ENCODE measurements around the gene CLDN5.

CLDN5 gene

GRCh38 chr22:19520566-19521305 lies 3.5 kb downstream of the CLDN5 start:
- DNase-seq: no peak

DNA sequence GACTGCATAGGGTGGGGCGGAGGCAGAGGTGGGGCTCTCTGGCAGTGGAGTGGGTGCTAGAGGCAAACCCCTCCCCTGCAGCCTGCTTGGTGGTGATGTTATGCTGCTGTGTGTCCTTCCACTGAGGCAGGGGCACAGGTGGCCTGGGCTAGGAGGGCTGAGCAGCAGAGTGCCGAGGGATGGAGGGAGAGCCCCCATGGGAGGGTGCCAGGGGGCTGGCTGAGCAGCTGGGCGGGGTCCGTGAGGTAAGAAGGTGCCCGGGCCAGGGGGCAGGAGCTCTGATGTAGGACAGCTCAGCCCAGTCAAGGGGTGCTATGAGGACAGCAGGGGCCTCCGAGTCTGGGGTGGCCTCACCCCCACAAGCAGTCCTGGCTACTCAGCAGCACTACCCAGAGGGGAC lies 4.2 kb downstream of the CLDN5 start:
- DNase-seq: no peak

DNA sequence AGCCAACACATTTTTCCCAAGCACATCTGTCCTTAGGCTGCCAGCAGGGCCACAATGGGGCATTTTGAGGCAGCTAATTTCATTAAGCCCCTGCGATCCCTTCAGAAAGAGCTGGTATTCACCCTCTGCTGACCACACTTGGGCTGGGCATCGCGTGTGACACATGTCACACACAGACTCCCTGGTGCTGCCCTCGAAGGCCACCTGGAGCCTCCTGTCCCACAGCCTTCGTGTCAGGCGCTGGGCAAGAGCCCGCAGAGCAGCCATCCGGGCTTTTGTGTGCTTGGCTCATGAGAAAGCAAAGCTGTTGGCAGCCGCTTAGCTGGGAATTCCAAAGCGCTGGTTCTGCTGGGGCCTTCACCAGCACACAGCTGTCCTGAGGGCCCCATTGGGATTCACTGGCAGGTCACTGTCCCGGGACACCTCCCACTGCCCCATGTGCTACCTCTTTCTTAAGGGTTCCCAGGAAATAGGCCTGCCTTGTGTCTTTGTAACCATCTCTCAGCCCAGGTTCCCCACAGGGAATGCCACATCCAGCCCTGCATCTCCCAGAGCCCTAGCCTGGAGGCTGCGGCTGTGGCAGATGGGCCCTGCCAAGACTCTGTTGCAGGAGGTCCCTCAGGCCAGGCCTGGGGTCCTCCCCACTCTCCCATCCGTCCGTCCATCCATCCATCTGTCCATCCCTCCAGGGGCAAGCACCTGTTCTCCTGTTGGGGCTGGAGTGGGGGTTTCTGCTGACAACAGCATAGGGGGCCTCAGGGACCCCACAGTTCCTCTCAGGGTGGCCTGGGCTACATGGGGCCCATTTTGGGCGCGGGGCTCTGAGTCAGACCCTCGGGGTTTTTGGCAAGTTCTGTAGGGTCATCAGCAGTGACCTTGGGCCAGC lies 4.9 kb downstream of the CLDN5 start:
- DNase-seq: no peak

- DNase-seq: no peak
These were observed 5.6 kb downstream of the CLDN5 start for GRCh38 chr22:19518635-19519034.

DNA sequence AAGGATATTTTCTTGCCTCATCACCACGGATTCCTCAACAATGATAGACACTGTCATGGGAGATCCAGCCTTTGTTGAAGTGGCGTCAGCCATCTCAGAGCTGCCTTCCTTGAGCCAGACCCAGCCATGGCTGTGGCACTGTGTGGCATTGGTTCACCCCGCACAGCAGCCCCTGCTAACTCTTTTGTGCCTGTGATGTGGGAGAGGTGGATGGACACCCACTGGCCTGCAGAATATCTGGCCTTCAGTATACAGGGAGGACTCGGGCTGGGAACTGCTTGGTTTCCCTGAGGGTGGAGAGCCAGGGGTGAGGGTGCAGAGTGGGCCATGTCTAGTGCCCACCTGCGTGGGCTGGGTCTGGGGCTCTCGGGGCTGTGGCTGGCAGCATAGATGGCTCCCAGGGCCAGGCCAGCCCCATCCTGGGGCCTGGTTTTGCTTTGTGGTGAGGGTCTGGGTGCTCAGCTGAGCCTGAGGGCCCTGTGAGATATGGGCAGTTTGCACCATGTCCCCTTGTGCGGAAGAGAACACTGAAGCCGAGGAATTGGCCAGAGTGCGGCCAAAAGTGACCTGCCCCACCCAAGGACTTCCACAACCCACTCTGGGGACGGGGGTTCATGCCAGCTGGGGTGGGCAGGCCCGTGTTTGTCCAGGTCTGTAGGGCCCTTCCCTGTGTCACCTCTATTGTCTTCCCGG lies 6.1 kb downstream of the CLDN5 start:
- DNase-seq: no peak

DNA sequence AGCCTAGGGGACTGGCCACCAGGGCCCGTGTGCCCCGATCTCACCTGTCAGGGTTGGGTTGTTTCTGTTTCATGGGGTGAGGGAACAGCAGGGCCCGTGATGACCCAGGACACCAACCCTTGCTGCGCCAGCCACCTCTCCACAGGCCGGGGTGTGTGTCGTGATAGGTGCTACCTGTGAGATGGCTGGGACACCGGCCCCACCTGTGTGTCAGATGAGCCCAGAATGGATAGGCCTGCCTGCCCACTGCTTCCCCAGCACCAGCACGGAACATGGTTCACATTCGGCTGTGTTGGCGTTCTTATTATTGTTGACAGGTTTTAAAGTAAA lies 7.1 kb downstream of the CLDN5 start:
- no peak for DNase-seq

GRCh38 chr22:19516378-19517170 lies 7.6 kb downstream of the CLDN5 start:
- no peak for DNase-seq

DNA sequence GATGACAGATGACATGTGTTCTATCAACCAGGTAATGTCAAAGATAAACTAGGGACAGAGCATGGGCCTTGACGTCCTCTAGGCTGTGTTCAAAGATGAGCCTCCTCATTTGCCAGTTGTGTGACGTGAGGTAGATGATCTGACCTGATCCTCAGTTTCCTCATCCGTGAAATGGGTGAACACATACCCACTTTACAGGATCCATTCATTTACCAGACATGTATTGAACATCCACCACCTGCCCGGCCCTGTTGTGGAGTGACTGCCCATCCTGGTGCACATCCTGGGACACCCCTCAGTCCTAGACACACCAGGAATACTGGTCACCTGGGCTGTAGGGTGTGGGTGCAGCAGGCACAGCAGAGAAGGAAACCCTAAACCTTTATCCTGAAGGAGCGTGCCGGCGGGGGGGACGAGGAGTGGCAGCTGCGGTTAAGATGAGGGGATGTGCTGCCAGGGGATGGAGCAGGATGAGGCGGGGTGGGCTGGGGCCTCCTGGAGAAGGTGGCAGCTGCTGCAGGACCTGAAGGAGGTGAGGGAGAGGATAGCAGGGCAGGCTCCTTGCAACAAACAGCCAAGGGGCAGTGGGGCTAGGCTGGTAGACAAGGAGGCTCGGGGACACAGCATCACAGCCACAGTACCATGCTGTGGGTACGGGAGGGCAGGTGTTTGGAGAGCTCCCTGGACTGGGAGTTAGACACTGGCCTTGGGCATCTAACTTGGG lies 8.4 kb downstream of the CLDN5 start:
- DNase-seq: no peak

DNA sequence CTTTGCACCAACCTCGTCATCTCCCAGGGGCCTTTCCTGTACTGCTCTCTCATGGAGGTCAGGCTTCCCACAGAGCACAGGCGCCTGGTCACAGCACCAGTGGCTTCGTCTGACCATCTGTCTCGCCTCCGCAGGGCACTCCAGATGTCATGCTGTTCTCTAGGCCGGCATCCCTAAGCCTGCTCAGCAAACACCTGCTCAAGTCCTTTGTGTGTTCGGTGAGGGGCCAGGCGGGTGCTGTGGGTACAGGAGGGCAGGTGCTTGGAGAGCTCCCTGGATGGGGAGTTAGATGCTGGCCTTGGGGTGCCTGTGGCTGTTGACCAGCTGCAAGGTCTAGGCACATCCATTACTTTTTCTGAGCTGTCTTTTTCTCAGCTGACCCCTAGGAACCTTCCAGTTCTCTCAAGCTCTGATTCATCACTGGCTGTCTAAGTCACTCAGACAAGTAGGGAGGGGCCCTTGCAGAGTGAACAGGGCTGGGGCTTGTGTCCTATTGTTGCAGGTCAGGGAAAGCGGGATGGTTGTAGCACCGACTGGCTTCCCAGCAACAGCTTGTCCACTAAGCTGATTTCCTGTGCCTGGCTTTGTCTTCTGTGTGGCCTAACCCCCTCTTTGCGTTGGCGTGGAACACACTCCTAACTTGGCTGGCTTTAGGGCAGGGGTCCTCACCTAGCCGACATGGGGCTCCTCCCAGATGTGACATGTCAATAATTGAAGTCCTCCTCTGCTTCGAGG lies 9.2 kb downstream of the CLDN5 start:
- no peak for DNase-seq

- no peak for DNase-seq
These were observed 10.4 kb downstream of the CLDN5 start for GRCh38 chr22:19513823-19514222.

GRCh38 chr22:19510919-19511341 lies 13.3 kb downstream of the CLDN5 start:
- no peak for DNase-seq

GRCh38 chr22:19509923-19510322 lies 14.3 kb downstream of the CLDN5 start:
- DNase-seq: no peak

DNA sequence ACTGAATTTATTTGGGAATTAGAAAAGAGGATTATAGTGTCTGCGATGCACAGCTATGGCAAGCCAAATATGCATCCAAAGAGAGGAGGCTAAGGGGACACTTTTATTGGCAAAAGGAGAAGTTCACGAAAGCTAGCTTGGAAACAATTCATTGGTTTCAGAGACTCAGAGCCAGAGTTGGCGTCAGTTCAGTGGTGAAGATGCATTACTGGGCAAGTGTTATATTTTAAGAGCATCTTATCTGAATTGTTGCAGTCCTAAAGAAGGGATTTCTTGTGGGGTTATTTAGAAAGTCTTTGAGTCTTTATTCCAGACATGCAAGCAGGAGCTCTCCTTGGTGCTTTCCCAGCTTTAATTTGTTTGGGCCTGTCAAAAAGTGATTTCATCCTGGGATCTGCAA lies 15.0 kb downstream of the CLDN5 start:
- no peak for DNase-seq

- DNase-seq: no peak
These were observed 16.0 kb downstream of the CLDN5 start for GRCh38 chr22:19508024-19508776.

DNA sequence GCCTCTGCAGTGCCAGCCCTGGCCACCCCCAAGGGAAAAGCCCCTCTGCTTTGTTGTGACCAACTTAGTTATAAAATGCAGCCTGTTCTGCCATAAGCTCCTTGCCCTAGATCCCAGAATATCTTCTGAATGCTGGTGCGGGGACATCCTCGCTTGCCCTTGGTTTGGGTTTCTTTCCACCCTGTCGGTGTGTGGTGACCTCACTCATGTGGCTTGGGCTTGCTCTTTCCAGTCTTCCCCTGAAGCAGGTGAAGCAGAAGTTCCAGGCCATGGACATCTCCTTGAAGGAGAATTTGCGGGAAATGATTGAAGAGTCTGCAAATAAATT lies 16.7 kb downstream of the CLDN5 start:
- no peak for DNase-seq

DNA sequence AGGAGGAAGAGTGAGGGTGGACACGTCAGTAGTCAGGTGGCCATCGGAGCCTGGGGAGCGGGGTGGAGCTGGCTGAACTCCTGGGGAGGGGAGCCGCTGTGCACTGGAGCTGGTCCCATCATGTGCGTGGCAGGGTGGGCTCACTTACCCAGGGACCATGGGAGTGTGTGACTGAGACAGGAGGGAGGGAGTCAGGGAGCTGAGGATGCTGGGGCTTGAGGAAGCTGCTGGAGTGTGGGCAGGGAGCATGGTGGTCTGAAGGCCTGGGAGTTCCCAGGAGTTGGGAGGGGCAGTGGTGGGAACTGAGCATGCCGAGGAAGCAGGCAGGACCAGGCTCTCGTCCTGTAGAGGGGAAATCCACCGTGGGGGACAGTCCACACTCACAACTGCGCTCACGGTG lies 18.0 kb downstream of the CLDN5 start:
- DNase-seq: no peak

DNA sequence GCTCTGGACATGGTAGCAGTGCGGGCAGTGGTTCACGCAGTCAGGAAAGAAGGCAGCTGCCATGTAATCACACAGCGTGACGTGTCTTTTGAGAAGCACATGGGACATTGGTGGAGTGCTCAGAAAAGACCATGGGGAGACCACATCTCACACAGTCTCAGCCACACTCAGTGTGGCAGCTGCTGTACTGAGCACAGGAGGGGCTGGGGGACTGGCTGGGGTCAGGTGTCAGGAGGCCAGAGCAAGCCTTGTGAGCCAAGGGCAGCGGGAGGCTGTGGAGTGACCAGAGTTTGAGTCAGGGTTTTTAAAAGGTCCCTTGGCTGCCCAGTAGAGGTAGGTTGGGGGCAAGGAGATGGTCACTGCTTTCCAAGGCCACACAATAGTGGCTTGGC lies 18.5 kb downstream of the CLDN5 start:
- DNase-seq: no peak

- no peak for DNase-seq
These were observed 19.1 kb downstream of the CLDN5 start for GRCh38 chr22:19504900-19505734.

- no peak for DNase-seq
These were observed 20.3 kb downstream of the CLDN5 start for GRCh38 chr22:19503869-19504268.

DNA sequence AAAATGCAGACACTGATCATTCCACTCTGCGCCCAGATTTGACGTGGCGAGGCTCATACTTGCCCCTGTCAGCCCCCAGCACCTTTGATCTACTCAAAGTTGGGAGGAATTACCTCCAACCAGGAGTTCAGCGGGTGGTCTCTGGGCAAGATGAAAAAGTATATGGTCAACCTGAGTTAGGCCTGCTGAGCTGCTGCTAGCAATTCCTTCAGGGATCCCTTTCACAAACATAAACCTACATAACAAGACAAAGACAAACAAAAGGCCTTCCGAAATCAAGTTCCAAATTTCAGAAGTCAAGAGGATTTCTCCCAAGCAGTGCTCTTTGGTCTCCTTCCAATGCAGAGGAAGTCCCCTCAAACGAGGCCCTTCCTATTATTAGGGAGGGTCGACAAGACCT lies 20.8 kb downstream of the CLDN5 start:
- DNase-seq: no peak

All from CD4-positive, alpha-beta T cell treated with Interleukin-1 beta for 1 hour (primary cell).